Ishikawa (cell line): ENCODE data around the gene RPL3.

Source experiments
- CEBPB ChIP-seq: IDR thresholded peaks from 2 replicates; pipeline ENCODE4 v1.6.1; 2012
- CREB1 ChIP-seq: IDR thresholded peaks from 2 replicates; pipeline ENCODE4 v1.6.1; 2012; ENCODE audit warnings: low read depth
- EGR1 ChIP-seq: IDR thresholded peaks from 2 replicates; pipeline ENCODE4 v1.6.1; 2012
- EP300 ChIP-seq: IDR thresholded peaks from 2 replicates; pipeline ENCODE4 v1.6.1; 2012; ENCODE audit warnings: borderline replicate concordance
- FOXM1 ChIP-seq: IDR thresholded peaks from 2 replicates; pipeline ENCODE4 v1.6.1; 2012; ENCODE audit warnings: low read depth, borderline replicate concordance
- NFIC ChIP-seq: IDR thresholded peaks from 2 replicates; pipeline ENCODE4 v1.6.1; 2012
- RAD21 ChIP-seq: IDR thresholded peaks from 2 replicates; pipeline ENCODE4 v1.6.1; 2012; ENCODE audit warnings: low read depth
- TAF1 ChIP-seq: IDR thresholded peaks from 2 replicates; pipeline ENCODE4 v1.6.1; 2012; ENCODE audit warnings: low read depth, mild to moderate bottlenecking
- TCF12 ChIP-seq: IDR thresholded peaks from 2 replicates; pipeline ENCODE4 v1.6.1; 2012; ENCODE audit warnings: low read depth
- TEAD4 ChIP-seq: IDR thresholded peaks from 2 replicates; pipeline ENCODE4 v1.6.1; 2012
- YY1 ChIP-seq: IDR thresholded peaks from 2 replicates; pipeline ENCODE4 v1.6.1; 2012; ENCODE audit warnings: low read depth
- ZBTB7A ChIP-seq: IDR thresholded peaks from 2 replicates; pipeline ENCODE4 v1.6.1; 2012; ENCODE audit warnings: low read depth
- TF ChIP-seq, protein P1 (sequence below): IDR thresholded peaks from 2 replicates; pipeline ENCODE4 v1.6.1; 2012; ENCODE audit warnings: low read depth, mild to moderate bottlenecking
- TF ChIP-seq, protein P2 (sequence below): IDR thresholded peaks from 2 replicates; pipeline ENCODE4 v1.6.1; 2012
- TF ChIP-seq, protein P3 (sequence below): IDR thresholded peaks from 2 replicates; pipeline ENCODE4 v1.6.1; 2012

Gene RPL3

DNA sequence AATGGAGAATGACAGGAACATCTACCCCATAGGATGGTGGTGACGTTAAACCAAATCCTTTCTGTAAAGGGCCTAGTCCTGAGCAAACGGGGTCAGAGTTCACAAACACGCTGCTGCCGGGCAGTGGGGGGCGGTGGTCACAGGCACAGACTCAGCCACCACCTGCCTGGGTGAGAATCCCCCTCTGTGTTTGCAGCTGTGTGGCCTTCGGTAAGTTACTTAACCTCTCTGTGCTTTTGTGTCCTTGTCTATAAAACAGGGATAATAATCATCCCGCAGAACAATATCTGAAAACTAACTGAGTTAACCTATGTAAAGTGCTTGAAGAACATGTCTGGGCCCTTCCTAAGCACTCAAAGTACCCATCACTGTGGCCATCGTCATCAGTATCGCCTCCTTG lies 48.6 kb downstream of the RPL3 start:
- no peak for TF ChIP-seq ZBTB7A
- TF ChIP-seq, protein P1, sequence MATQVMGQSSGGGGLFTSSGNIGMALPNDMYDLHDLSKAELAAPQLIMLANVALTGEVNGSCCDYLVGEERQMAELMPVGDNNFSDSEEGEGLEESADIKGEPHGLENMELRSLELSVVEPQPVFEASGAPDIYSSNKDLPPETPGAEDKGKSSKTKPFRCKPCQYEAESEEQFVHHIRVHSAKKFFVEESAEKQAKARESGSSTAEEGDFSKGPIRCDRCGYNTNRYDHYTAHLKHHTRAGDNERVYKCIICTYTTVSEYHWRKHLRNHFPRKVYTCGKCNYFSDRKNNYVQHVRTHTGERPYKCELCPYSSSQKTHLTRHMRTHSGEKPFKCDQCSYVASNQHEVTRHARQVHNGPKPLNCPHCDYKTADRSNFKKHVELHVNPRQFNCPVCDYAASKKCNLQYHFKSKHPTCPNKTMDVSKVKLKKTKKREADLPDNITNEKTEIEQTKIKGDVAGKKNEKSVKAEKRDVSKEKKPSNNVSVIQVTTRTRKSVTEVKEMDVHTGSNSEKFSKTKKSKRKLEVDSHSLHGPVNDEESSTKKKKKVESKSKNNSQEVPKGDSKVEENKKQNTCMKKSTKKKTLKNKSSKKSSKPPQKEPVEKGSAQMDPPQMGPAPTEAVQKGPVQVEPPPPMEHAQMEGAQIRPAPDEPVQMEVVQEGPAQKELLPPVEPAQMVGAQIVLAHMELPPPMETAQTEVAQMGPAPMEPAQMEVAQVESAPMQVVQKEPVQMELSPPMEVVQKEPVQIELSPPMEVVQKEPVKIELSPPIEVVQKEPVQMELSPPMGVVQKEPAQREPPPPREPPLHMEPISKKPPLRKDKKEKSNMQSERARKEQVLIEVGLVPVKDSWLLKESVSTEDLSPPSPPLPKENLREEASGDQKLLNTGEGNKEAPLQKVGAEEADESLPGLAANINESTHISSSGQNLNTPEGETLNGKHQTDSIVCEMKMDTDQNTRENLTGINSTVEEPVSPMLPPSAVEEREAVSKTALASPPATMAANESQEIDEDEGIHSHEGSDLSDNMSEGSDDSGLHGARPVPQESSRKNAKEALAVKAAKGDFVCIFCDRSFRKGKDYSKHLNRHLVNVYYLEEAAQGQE, result no peak

DNA sequence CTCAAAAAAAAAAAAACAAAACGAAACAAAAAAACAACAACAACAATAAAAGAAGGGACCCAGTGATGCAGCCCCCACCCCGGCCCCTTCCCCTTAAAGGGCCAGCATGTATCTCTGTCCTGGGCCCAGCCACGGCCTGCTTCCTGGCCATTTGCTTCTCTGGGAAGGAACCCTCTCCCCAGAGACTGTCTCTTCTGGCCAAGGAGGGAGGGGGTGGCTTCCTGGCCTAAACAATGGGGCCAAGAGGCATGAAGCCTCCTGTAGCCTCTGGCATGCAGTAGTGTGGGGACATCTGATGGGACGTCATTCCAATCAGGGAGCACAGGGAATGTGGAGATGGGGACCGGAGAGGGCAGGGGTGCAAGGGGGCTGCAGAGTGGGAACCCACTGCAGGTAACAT lies 49.1 kb downstream of the RPL3 start:
- TF ChIP-seq TAF1 (no peak), RAD21 (no peak), CEBPB (no peak), ZBTB7A (no peak), YY1 (no peak), TEAD4 (no peak), TCF12 (no peak), EP300 (no peak), CREB1 (no peak)
- TF ChIP-seq, protein P2, sequence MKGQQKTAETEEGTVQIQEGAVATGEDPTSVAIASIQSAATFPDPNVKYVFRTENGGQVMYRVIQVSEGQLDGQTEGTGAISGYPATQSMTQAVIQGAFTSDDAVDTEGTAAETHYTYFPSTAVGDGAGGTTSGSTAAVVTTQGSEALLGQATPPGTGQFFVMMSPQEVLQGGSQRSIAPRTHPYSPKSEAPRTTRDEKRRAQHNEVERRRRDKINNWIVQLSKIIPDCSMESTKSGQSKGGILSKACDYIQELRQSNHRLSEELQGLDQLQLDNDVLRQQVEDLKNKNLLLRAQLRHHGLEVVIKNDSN, result no peak

DNA sequence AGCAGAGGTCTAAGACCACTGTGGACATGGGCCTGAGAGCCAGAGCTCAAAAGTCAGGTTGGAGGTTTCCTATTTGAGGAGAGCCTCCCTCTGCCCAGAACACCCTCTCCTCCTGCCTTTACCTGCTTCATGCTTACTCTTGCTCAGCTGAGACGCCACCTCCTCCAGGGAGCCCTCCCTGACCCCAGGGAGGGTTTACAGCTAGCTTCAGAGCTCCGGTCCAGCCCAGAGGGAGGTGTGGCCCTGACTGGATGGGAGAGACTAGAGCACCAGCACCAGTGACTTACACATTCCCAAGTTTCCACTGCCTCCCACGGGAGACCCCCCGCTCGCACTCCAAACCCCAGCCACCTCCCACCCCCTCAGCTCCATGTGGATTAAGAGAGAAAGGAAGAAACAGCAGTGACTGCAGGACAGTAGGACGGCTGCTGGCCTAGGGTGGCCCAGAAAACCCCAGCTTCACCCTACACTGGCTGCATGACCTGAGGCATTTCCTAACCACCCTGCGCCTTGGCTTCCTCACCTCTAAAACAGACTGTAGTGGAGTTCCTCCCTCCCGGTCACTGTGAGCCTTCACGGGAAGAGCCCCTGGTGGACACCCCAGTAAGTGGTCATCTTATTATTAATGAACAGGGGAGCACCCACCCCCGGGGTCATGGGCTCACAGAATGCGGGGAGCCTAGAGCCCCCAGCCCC lies 50.2 kb downstream of the RPL3 start:
- TF ChIP-seq, protein P3, sequence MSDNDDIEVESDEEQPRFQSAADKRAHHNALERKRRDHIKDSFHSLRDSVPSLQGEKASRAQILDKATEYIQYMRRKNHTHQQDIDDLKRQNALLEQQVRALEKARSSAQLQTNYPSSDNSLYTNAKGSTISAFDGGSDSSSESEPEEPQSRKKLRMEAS, result no peak
- TF ChIP-seq RAD21, result no peak
- 0 out of 2 replicates have a peak, but pooled peaks have one; percentile 10 for TF ChIP-seq ZBTB7A
- no peak for TF ChIP-seq FOXM1
- no peak for TF ChIP-seq EGR1
- TF ChIP-seq, protein P1, result no peak
- TF ChIP-seq, protein P2, result no peak
- no peak for TF ChIP-seq CREB1

DNA sequence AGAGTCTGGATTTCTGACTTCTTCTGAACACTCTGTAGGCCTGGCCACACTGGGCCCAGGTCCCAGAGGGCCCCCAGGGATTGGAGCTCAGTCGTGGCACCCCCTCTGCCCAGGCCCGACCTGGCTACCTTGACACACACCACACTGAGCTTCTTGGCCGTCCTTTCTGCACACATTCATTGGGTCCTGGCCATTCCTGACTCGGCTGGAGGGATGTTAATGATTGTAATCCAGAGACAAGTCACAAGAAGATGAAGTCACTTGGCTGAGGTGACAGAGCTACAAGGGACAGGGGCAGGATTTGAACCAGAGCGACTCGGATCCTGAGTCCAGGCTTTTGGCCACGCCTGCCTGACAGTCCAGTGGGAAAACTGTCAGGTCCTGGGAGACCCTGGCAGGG lies 50.8 kb downstream of the RPL3 start:
- TF ChIP-seq, protein P2, result no peak
- TF ChIP-seq, protein P1, result no peak
- TF ChIP-seq, protein P3, result no peak
- TF ChIP-seq RAD21 (no peak), EGR1 (no peak), EP300 (no peak), TEAD4 (no peak), TCF12 (no peak), CEBPB (no peak), YY1 (no peak), CREB1 (no peak), NFIC (no peak), FOXM1 (no peak), ZBTB7A (no peak), TAF1 (no peak)
